ENCODE results near the gene TMEM132A. TPM values are rescaled to one million over a fixed set of nuclear protein-coding genes. Genes with fewer than 3 reads are reported as not detected.
A peak's percentile ranks its signal among the peaks of the same experiment; 100 is the strongest.

The TMEM132A gene
- 10 to 100 TPM in 1 of 2 donors, 1 to 10 TPM in 1; 9.3 to 12.2 TPM for total RNA-seq

GRCh38 chr11:60924110-60924905 lies at the start of gene TMEM132A:
Gene TMEM132A, plus strand, starts transcription at chr11:60924460. Its CDS starts 174 bp downstream, at chr11:60924634.
- peaks cover 20% of the 10 kb centered on the region for H3K4me1 ChIP-seq
- H3K36me3 ChIP-seq (replicated peaks in 1 of 2; ENCODE audit: insufficient read depth in 1 of 2, low read depth in 2 of 2): peaks cover 19 to 20% of the 10 kb centered on the region in 2 donors
- intact Hi-C loops (cut with DNase I): no loop called here
- H3K27ac ChIP-seq: no peak within 1 kb of the TSS
- ATAC-seq (peak; percentile 87), DNase-seq (peak; percentile 73 to 86 (median 76))
- peak within 1 kb of the TSS in 1 of 2 donors; percentile 31 for H3K4me3 ChIP-seq
- TF ChIP-seq CTCF (IDR thresholded peaks at IDR 0.05) (no peak), POLR2A (IDR thresholded peaks at IDR 0.05) (no peak)
- 0 to 1% methylated on average over 2 to 69 of the region's 69 CpGs for WGBS, 2 donors
- no peaks in the 10 kb centered on the region for H3K9me3 ChIP-seq
- peaks cover 0 to 9% of the 10 kb centered on the region in 2 donors for H3K27me3 ChIP-seq

GRCh38 chr11:60875366-60876167 lies 48.7 kb upstream of the TMEM132A start:
- DNase-seq: no peak
- TF ChIP-seq CTCF (IDR thresholded peaks at IDR 0.05) (no peak), POLR2A (IDR thresholded peaks at IDR 0.05) (no peak)

GRCh38 chr11:60876168-60876485 lies 48.1 kb upstream of the TMEM132A start:
- intact Hi-C loops (cut with DNase I): no loop called here
- 86% methylated on average over 2 of the region's 2 CpGs; no CpG with 5 or more reads in 1 of the 2 donors for WGBS, 2 donors
- Histone ChIP-seq H3K4me1 (peaks cover 16% of the 10 kb centered on the region), H3K27ac (no peak overlapping the region), H3K4me3 (no peak overlapping the region), H3K9me3 (no peaks in the 10 kb centered on the region), H3K36me3 (replicated peaks in 1 of 2; ENCODE audit: insufficient read depth in 1 of 2, low read depth in 2 of 2) (no peaks in the 10 kb centered on the region), H3K27me3 (no peaks in the 10 kb centered on the region)
- TF ChIP-seq CTCF (IDR thresholded peaks at IDR 0.05) (no peak), POLR2A (IDR thresholded peaks at IDR 0.05) (no peak)
- DNase-seq: no peak
- no peak for ATAC-seq

More at GRCh38 chr11:60875366-60876167, 48.7 kb upstream of the TMEM132A start:
- Histone ChIP-seq H3K4me1 (peaks cover 10% of the 10 kb centered on the region), H3K27me3 (no peaks in the 10 kb centered on the region), H3K4me3 (no peak overlapping the region), H3K9me3 (no peaks in the 10 kb centered on the region), H3K36me3 (replicated peaks in 1 of 2; ENCODE audit: insufficient read depth in 1 of 2, low read depth in 2 of 2) (no peaks in the 10 kb centered on the region), H3K27ac (no peak overlapping the region)
- intact Hi-C loops (cut with DNase I): no loop called here
- 86 to 87% methylated on average over 6 to 7 of the region's 7 CpGs for WGBS, 2 donors
- no peak for ATAC-seq

- no peaks in the 10 kb centered on the region for H3K36me3 ChIP-seq (replicated peaks in 1 of 2; ENCODE audit: insufficient read depth in 1 of 2, low read depth in 2 of 2)
- DNase-seq: no peak
- TF ChIP-seq CTCF (IDR thresholded peaks at IDR 0.05) (no peak), POLR2A (IDR thresholded peaks at IDR 0.05) (no peak)
- no peak for ATAC-seq
- 77 to 81% methylated on average over 5 of the region's 5 CpGs for WGBS, 2 donors
- no peak overlapping the region for H3K4me3 ChIP-seq
- no peaks in the 10 kb centered on the region for H3K27me3 ChIP-seq
- intact Hi-C loops (cut with DNase I): no loop called here
- peaks cover 18% of the 10 kb centered on the region for H3K4me1 ChIP-seq
- no peak overlapping the region for H3K27ac ChIP-seq
- H3K9me3 ChIP-seq: no peaks in the 10 kb centered on the region
Measured at GRCh38 chr11:60878245-60879101, 45.8 kb upstream of the TMEM132A start.
